Stromal cell of bone marrow (primary cell): ENCODE results near the gene DTX3L.
"Not testable (repeated sequence)": the region's sequence is repeated elsewhere in the genome, so short reads cannot be mapped to it uniquely, and the experiment has no call there.

ENCODE experiments used
- DNase-seq: peaks from one replicate; pipeline ENCODE4 v3.0.0-alpha.2; 2012; ENCODE audit warnings: low read depth

Gene DTX3L

GRCh38 chr3:122562923-122563716, 1.0 kb upstream of the DTX3L start:
- DNase-seq = no peak

- no peak for DNase-seq
Observed at GRCh38 chr3:122563717-122564025, 467 bp upstream of the DTX3L start.

GRCh38 chr3:122568131-122568530, 4.0 kb downstream of the DTX3L start:
- not testable (repeated sequence) for DNase-seq

GRCh38 chr3:122568755-122569154, 4.6 kb downstream of the DTX3L start:
- no peak for DNase-seq

GRCh38 chr3:122572940-122573412, 8.8 kb downstream of the DTX3L start:
- peak; percentile 64 for DNase-seq

- peak; percentile 63 for DNase-seq
Observed at GRCh38 chr3:122576174-122576940, 12.2 kb downstream of the DTX3L start.

GRCh38 chr3:122577409-122578031, 13.4 kb downstream of the DTX3L start, which contains the start of gene PARP15:
PARP15 (plus strand) TSS chr3:122577650; CDS start chr3:122577668, 18 bp downstream.
- DNase-seq = no peak

- DNase-seq = no peak
Observed at GRCh38 chr3:122578069-122578740, 14.1 kb downstream of the DTX3L start.

GRCh38 chr3:122580470-122580869, 16.3 kb downstream of the DTX3L start:
- no peak for DNase-seq

GRCh38 chr3:122581622-122582021, 17.5 kb downstream of the DTX3L start:
- no peak for DNase-seq

GRCh38 chr3:122582390-122582789, 18.3 kb downstream of the DTX3L start:
- no peak for DNase-seq

- no peak for DNase-seq
Observed at GRCh38 chr3:122586098-122586497, 22.0 kb downstream of the DTX3L start.

- no peak for DNase-seq
Observed at GRCh38 chr3:122586773-122587485, 22.8 kb downstream of the DTX3L start.

GRCh38 chr3:122587572-122587971, 23.4 kb downstream of the DTX3L start:
- DNase-seq = no peak

GRCh38 chr3:122589297-122589696, 25.2 kb downstream of the DTX3L start:
- no peak for DNase-seq

- DNase-seq = no peak
Observed at GRCh38 chr3:122590610-122591009, 26.5 kb downstream of the DTX3L start.

GRCh38 chr3:122594025-122594424, 29.9 kb downstream of the DTX3L start:
- DNase-seq = no peak

GRCh38 chr3:122598151-122598550, 34.0 kb downstream of the DTX3L start:
- DNase-seq = no peak

- no peak for DNase-seq
Observed at GRCh38 chr3:122598556-122598955, 34.4 kb downstream of the DTX3L start.

- DNase-seq = no peak
Observed at GRCh38 chr3:122602011-122602710, 38.0 kb downstream of the DTX3L start.

GRCh38 chr3:122603056-122603455, 38.9 kb downstream of the DTX3L start:
- no peak for DNase-seq
